K562 (cell line): ENCODE results near the gene PON3. TPM values are rescaled to one million over a fixed set of nuclear protein-coding genes. Genes with fewer than 3 reads are reported as not detected.

Source experiments
- FOXJ3 ChIP-seq: sonication (generic); formaldehyde crosslinking; IDR thresholded peaks from 2 replicates; pipeline ENCODE4 v1.4.0; 2020; ENCODE audit warnings: mild to moderate bottlenecking, missing genetic modification reagents
- IRF9 ChIP-seq: fragments of 450-650 bp; IDR thresholded peaks from 2 replicates; pipeline ENCODE4 v1.6.1; 2016; ENCODE audit warnings: missing biosample characterization, missing genetic modification characterization
- PBX2 ChIP-seq, 2 experiments: IDR thresholded peaks in 1 of 2; conservative IDR thresholded peaks in 1 of 2; 2 replicates each; pipeline ENCODE4 v1.6.1; 2016; ENCODE audit warnings: low read depth in 2 of 2, mild to moderate bottlenecking in 1 of 2, missing compliant biosample characterization in 1 of 2, missing genetic modification characterization in 1 of 2, moderate library complexity in 1 of 2
- PHF20 ChIP-seq: fragments of 450-650 bp; IDR thresholded peaks from 2 replicates; pipeline ENCODE4 v1.6.1; 2018; ENCODE audit not compliant: partially characterized antibody
- PKNOX1 ChIP-seq: fragments of 450-650 bp; IDR thresholded peaks from 2 replicates; pipeline ENCODE4 v1.6.1; 2016
- SNAPC5 ChIP-seq: fragments of 250-450 bp; sonication (Bioruptor Pico); IDR thresholded peaks from 2 replicates; pipeline ENCODE4 v1.8.0; 2021; ENCODE audit warnings: moderate library complexity, mild to moderate bottlenecking, inconsistent platforms
- SNRNP70 ChIP-seq: fragments of 200-400 bp; formaldehyde crosslinking; optimal IDR thresholded peaks from 2 replicates; pipeline ENCODE3; 2017; ENCODE audit warnings: low read depth, low read length
- TAF9B ChIP-seq: fragments of 450-650 bp; IDR thresholded peaks from 2 replicates; pipeline ENCODE4 v1.6.1; 2018; ENCODE audit warnings: mild to moderate bottlenecking; ENCODE audit not compliant: partially characterized antibody
- ZBTB40 ChIP-seq, 2 experiments: fragments of 450-650 bp in 1 of 2; sonication (generic) in 1 of 2; formaldehyde crosslinking in 1 of 2; IDR thresholded peaks; 2 replicates each; pipeline versions ENCODE4 v1.7.1 to v1.9.0; 2016 to 2022; ENCODE audit warnings: inconsistent platforms in 1 of 2, mild to moderate bottlenecking in 1 of 2, missing genetic modification reagents in 1 of 2
- ZNF644 ChIP-seq: fragments of 200-800 bp; sonication (Bioruptor generic); IDR thresholded peaks from 2 replicates; pipeline ENCODE4 v1.6.1; 2016; ENCODE audit warnings: low read depth, missing genetic modification characterization, missing compliant biosample characterization
- polyA plus RNA-seq, 8 experiments: library from polyadenylated mRNA; depleted of rRNA in 4 of 8; stranded (reverse) in 5 of 8; unstranded in 3 of 8; fragments of >200 nt; fragmentation: Nextera tagmentation in 2 of 8; fragmentation: Illumina TruSeq in 1 of 8; extraction: Ambion mirVana in 2 of 8; extraction: Trizol in 1 of 8; gene quantifications; 2 replicates each; pipeline versions ENCODE4 v1.2.1 to v1.2.3, GENCODE V29; 2011 to 2014; ENCODE audit warnings: inconsistent platforms in 1 of 8, missing spikeins in 1 of 8
- total RNA-seq, 7 experiments: library from RNA; depleted of rRNA in 6 of 7; stranded (reverse); fragments of >200 nt in 6 of 7; fragmentation: Illumina TruSeq in 2 of 7; extraction: Trizol in 2 of 7; gene quantifications; 2 replicates each; pipeline versions ENCODE4 v1.2.1 to v1.2.3, GENCODE V29; 2011 to 2021; ENCODE audit warnings: low replicate concordance in 1 of 7

Gene PON3
- total and polyA plus RNA-seq, 9 of the 15 experiments (the other 6 are each of a cell fraction or from before 2014, with no cell fraction given), result 0.15 to 0.38 (median 0.18) TPM; not detected in 6

GRCh38 chr7:95434557-95435421 is 38.6 kb upstream of the PON3 start, which contains the start of gene PON2 (continued):
- peak; percentile 43; the same call in 1 of the 2 replicates for TF ChIP-seq ZBTB40 (IDR thresholded peaks at IDR 0.05)
- TF ChIP-seq ZBTB40 (CRISPR knock-in tag; IDR thresholded peaks at IDR 0.05), result no peak
- TF ChIP-seq SNAPC5 (CRISPR knock-in tag), result no peak
- no peak for TF ChIP-seq FOXJ3
- TF ChIP-seq PKNOX1, result no peak; the same call in 1 of the 2 replicates
- TF ChIP-seq PHF20, result peak; percentile 64
- no peak for TF ChIP-seq IRF9 (tag)
- no peak for TF ChIP-seq PBX2 (CRISPR knock-in tag; IDR thresholded peaks at IDR 0.05; ENCODE audit: low read depth)
- TF ChIP-seq PBX2 (tag; conservative IDR thresholded peaks at IDR 0.05; ENCODE audit: low read depth), result no peak
- TF ChIP-seq TAF9B, result peak; percentile 30
- TF ChIP-seq ZNF644 (tag), result no peak
- no peak for TF ChIP-seq SNRNP70
